Measurements from ENCODE around the gene PTPRE. TPM values are rescaled to one million over a fixed set of nuclear protein-coding genes. Genes with fewer than 3 reads are reported as not detected.

Gene PTPRE
- polyA plus RNA-seq, 1 donor from 2014 or later: 4.1 TPM

GRCh38 chr10:127977357-127978009, 70.6 kb downstream of the PTPRE start:
- TF ChIP-seq SMC3 (conservative IDR thresholded peaks at IDR 0.05; ENCODE audit: poor library complexity) (no peak), TAF1 (IDR thresholded peaks at IDR 0.05; ENCODE audit: low read depth) (no peak), MXI1 (conservative IDR thresholded peaks at IDR 0.05; ENCODE audit: poor library complexity, severe bottlenecking) (no peak), EP300 (conservative IDR thresholded peaks at IDR 0.05; ENCODE audit: poor library complexity, severe bottlenecking) (no peak), RAD21 (conservative IDR thresholded peaks at IDR 0.05) (no peak), POLR2AphosphoS5 (IDR thresholded peaks at IDR 0.05) (no peak), REST (IDR thresholded peaks at IDR 0.05; ENCODE audit: borderline replicate concordance) (no peak), CTCF (IDR thresholded peaks at IDR 0.05; ENCODE audit: poor library complexity, severe bottlenecking) (no peak), EZH2 (IDR thresholded peaks at IDR 0.05; ENCODE audit: borderline replicate concordance, insufficient read depth, low read length, poor library complexity, severe bottlenecking) (no peak)
- no peaks in the 10 kb centered on the region for H3K9me2 ChIP-seq (ENCODE audit: insufficient read depth, low read length)
- no peak overlapping the region for H3K4me3 ChIP-seq (ENCODE audit: low read length)
- H3K27ac ChIP-seq (ENCODE audit: low read length): no peak overlapping the region
- no peaks in the 10 kb centered on the region for H3K27me3 ChIP-seq (ENCODE audit: insufficient read depth, low read depth, low read length)
- H3K9me3 ChIP-seq (ENCODE audit: low read length): no peaks in the 10 kb centered on the region
- H3F3A ChIP-seq (ENCODE audit: insufficient read depth, low read length, poor library complexity, severe bottlenecking): no peaks in the 10 kb centered on the region
- H3K4me2 ChIP-seq (ENCODE audit: low read length): no peak overlapping the region
- no peaks in the 10 kb centered on the region for H3K36me3 ChIP-seq (ENCODE audit: insufficient read depth, low read length)
- no peaks in the 10 kb centered on the region for H4K20me1 ChIP-seq (ENCODE audit: insufficient read depth)
- H3K79me2 ChIP-seq (replicated peaks; ENCODE audit: insufficient read depth, low read length): no peaks in the 10 kb centered on the region
- H2AFZ ChIP-seq (ENCODE audit: low read depth, low read length): no peak overlapping the region
- no peak overlapping the region for H3K9ac ChIP-seq (ENCODE audit: low read length)

GRCh38 chr10:127978481-127978880, 71.6 kb downstream of the PTPRE start:
- Histone ChIP-seq H3K4me2 (ENCODE audit: low read length) (no peak overlapping the region), H3K9me3 (ENCODE audit: low read length) (no peaks in the 10 kb centered on the region), H3K36me3 (ENCODE audit: insufficient read depth, low read length) (no peaks in the 10 kb centered on the region), H3F3A (ENCODE audit: insufficient read depth, low read length, poor library complexity, severe bottlenecking) (no peaks in the 10 kb centered on the region), H3K27ac (ENCODE audit: low read length) (no peak overlapping the region), H4K20me1 (ENCODE audit: insufficient read depth) (no peaks in the 10 kb centered on the region), H3K9ac (ENCODE audit: low read length) (no peak overlapping the region), H3K4me3 (ENCODE audit: low read length) (no peak overlapping the region), H3K27me3 (ENCODE audit: insufficient read depth, low read depth, low read length) (no peaks in the 10 kb centered on the region), H2AFZ (ENCODE audit: low read depth, low read length) (no peak overlapping the region), H3K79me2 (replicated peaks; ENCODE audit: insufficient read depth, low read length) (no peaks in the 10 kb centered on the region), H3K9me2 (ENCODE audit: insufficient read depth, low read length) (no peaks in the 10 kb centered on the region)
- TF ChIP-seq SMC3 (conservative IDR thresholded peaks at IDR 0.05; ENCODE audit: poor library complexity) (no peak), CTCF (IDR thresholded peaks at IDR 0.05; ENCODE audit: poor library complexity, severe bottlenecking) (no peak), EP300 (conservative IDR thresholded peaks at IDR 0.05; ENCODE audit: poor library complexity, severe bottlenecking) (no peak), MXI1 (conservative IDR thresholded peaks at IDR 0.05; ENCODE audit: poor library complexity, severe bottlenecking) (no peak)

Data from neural cell (in vitro differentiated cells).